GM18907 (cell line): ENCODE results near the gene FOXP1.

Experiments
- ATAC-seq: cut with Tn5 transposase; IDR thresholded peaks from one replicate; pipeline ENCODE4 v1.9.1; 2021; ENCODE audit warnings: mild to moderate bottlenecking, moderate library complexity; ENCODE audit not compliant: unreplicated experiment

The FOXP1 gene

GRCh38 chr3:70911719-70912118 lies 671.8 kb downstream of the FOXP1 start:
- ATAC-seq = no peak

DNA sequence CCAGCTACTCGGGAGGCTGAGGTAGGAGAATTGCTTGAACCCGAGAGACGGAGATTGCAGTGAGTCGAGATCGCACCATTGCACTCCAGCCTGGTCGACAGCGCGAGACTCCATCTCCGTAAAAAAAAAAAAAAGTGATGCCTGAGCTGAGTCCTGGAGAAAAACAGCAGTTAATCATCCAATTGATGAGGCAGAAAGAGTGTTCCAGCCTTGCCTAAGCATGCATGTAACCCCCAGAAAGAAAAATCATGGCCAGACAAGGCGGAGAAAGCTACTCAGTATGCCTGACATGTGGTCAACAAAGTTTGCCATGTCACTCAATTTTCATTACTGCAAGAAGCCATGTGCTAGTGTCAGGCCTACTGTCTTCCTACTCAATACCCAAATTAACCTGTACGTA lies 678.0 kb downstream of the FOXP1 start:
- no peak for ATAC-seq
